ENCODE results near the gene MAVS.

MAVS gene

DNA sequence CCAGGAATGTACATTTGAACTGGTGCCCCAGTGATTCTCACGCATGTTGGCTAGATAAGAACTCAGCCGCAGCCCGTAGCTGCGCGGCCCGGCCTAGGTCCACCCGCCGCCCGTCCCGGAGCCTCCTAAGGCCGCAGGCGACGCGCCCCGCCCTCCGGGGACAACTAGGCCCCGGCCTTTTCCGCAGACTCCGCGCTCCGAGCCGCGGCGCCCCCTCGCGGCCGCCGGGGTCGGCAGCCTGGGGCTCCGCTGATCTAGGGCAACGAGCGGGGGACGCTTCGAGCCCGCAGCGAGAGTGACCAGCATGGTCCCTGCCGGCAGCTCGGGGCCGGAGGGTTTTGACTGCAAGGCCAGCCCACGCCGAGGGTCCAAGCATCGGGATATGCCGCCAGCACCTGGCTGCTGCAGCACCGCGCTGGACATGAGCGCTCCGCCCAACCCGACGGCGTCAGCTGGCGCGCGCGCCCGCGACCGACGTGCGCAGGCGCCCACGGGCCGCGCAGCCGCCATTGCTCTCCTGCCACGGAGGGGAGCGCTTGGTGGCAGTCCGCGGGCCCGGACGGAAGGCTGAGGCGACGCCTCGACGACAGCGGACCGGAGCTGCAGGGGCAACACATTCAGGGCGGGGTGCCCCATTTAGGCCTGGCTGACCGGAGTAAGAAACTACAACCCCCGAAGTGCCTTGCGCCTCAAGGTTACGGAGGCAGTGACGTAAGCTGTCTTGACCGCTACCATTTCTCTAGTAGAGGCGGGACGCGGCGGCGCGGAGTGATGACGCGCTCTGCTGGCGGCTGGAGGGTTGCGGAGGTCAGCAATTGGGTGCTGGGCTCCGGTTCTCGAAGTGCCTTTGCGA, 26.4 kb upstream of the MAVS start, which contains the start of gene AP5S1:
Gene AP5S1, plus strand, starts transcription at position 500 of the 853 bp plus-strand sequence. CDS start 1,571 bp downstream, outside the sequence.
- POLR2A ChIA-PET: interaction anchor here (1.0 kb wide), 1 partner anchor 1168 kb away, joined by 3 read pairs; the partner anchor contains the start of gene NOP56
- TF ChIP-seq, protein P1, sequence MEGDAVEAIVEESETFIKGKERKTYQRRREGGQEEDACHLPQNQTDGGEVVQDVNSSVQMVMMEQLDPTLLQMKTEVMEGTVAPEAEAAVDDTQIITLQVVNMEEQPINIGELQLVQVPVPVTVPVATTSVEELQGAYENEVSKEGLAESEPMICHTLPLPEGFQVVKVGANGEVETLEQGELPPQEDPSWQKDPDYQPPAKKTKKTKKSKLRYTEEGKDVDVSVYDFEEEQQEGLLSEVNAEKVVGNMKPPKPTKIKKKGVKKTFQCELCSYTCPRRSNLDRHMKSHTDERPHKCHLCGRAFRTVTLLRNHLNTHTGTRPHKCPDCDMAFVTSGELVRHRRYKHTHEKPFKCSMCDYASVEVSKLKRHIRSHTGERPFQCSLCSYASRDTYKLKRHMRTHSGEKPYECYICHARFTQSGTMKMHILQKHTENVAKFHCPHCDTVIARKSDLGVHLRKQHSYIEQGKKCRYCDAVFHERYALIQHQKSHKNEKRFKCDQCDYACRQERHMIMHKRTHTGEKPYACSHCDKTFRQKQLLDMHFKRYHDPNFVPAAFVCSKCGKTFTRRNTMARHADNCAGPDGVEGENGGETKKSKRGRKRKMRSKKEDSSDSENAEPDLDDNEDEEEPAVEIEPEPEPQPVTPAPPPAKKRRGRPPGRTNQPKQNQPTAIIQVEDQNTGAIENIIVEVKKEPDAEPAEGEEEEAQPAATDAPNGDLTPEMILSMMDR (IDR thresholded peaks at IDR 0.05; ENCODE audit: control extremely low read depth, extremely low read depth, low read depth, missing control alignments): peak; percentile 96
- DNase-seq (ENCODE audit: extremely low spot score): peak; percentile 92
- CTCF ChIA-PET: interaction anchor here (0.7 to 7.1 kb wide), 33 partner anchors 9 to 264 kb away, joined by 3 to 63 read pairs (median 4); partner anchors contain the start of genes CDC25B and CENPB

DNA sequence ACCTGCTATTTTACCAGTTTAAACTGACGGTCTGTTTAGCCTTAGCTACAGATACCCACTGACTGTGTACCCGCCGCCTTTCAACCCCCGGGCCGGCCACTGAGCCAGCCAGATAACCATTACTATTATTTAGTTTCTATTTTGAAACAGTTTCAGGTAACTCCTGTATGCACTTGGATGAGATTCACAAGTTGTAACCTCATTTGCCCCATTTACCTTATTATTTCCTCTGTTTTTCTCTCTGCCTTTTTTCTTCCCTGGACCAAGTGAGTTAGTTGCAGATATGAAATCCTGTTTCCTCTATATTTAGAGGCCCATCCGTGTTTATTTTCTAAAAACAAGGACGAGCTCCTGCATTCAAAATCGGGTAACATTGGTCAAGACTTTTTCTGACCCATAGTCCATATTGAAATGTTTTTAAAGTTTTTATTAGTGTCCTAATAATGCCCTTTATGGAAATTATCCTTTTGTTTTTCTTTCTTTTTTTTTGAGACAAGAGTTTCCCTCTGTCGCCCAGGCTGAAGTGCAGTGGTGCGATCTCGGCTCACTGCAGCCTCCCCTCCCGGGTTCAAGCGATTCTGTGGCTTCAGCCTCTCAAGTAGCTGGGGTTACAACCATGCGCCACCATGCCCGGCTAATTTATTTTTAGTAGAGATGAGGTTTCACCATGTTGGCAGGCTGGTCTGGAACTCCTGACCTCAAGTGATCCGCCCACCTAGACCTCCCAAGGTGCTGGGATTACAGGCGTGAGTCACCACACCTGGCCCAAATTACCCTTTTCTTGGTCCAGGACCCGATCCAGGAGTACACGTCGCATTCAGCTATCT, 25.5 kb upstream of the MAVS start:
- POLR2A ChIA-PET: interaction anchor here (0.7 to 1.0 kb wide), 3 partner anchors 24 to 1169 kb away, joined by 3 to 5 read pairs (median 3); partner anchors contain the start of gene NOP56

DNA sequence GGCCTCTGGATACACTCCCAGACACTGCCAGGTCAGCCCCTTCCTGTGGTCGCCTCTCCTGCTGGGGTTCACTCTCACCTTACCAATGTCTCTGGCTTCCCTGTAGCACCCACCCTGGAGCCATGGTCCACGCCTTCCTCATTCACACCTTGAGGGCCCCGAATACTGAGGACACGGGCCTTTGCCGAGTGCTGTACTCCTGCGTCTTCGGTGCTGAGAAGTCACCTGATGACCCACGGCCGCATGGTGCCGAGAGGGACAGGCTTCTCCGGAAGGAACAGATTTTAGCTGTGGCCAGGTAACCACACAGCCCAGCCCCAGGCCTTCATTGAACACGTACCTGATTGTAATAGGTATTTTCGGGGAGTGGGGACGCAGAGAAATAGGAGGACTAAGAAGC, 24.6 kb upstream of the MAVS start:
- TF ChIP-seq, protein P1 (IDR thresholded peaks at IDR 0.05; ENCODE audit: control extremely low read depth, extremely low read depth, low read depth, missing control alignments): no peak
- ChIA-PET CTCF (interaction anchor here (0.9 to 7.1 kb wide), 4 partner anchors 11 to 249 kb away, joined by 3 to 63 read pairs (median 12); partner anchors contain the start of gene CENPB), POLR2A (interaction anchor here (0.7 kb wide), 1 partner anchor 24 kb away, joined by 3 read pairs; no protein-coding TSS in a partner anchor)
- DNase-seq (ENCODE audit: extremely low spot score): no peak

More for the DNA sequence above, 25.5 kb upstream of the MAVS start:
- no peak for DNase-seq (ENCODE audit: extremely low spot score)
- TF ChIP-seq, protein P1 (IDR thresholded peaks at IDR 0.05; ENCODE audit: control extremely low read depth, extremely low read depth, low read depth, missing control alignments): no peak
- CTCF ChIA-PET: interaction anchor here (0.7 to 7.1 kb wide), 26 partner anchors 9 to 264 kb away, joined by 3 to 63 read pairs (median 4); partner anchors contain the start of genes CDC25B and CENPB

DNA sequence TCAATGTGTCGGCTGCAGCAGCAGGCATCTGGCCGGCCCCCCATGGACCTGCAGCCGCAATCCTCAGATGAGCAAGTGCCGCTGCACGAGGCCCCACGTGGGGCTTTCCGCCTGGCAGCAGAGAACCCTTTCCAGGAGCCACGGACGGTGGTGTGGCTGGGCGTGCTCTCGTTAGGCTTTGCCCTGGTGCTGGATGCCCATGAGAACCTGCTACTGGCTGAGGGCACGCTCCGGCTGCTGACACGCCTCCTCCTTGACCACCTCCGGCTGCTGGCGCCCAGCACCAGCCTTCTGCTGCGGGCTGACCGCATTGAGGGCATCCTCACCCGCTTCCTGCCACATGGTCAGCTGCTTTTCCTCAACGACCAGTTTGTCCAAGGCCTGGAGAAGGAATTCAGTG, 22.8 kb upstream of the MAVS start:
- TF ChIP-seq, protein P1 (IDR thresholded peaks at IDR 0.05; ENCODE audit: control extremely low read depth, extremely low read depth, low read depth, missing control alignments): no peak
- ChIA-PET CTCF (interaction anchor here (0.7 kb wide), 1 partner anchor 11 kb away, joined by 3 read pairs; no protein-coding TSS in a partner anchor), POLR2A (no interaction called here)
- DNase-seq (ENCODE audit: extremely low spot score): no peak

DNA sequence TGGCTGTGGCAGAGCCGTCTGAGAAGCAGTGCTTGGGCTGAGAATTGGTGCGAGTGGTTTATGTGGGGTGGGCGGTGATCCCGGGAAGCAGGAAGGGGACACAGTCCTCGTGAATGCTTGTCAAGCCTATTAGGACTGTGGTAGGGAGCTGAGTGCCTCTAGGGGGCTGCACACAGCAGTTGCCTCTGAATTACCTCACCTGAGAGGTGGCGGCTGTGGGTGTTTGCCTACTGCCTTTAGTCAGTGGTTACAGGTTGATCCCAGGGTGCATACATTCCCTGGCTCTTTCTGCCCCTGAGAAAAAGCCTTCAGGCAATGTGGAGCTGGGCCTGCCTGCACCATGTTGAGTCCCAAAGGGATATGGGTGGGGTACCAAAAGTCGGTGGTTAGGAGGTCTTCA, 21.1 kb upstream of the MAVS start:
- TF ChIP-seq, protein P1 (IDR thresholded peaks at IDR 0.05; ENCODE audit: control extremely low read depth, extremely low read depth, low read depth, missing control alignments): no peak
- POLR2A ChIA-PET: no interaction called here
- CTCF ChIA-PET: interaction anchor here (1.1 to 1.7 kb wide), 5 partner anchors 9 to 30 kb away, joined by 3 to 5 read pairs (median 3); no protein-coding TSS in a partner anchor
- no peak for DNase-seq (ENCODE audit: extremely low spot score)

DNA sequence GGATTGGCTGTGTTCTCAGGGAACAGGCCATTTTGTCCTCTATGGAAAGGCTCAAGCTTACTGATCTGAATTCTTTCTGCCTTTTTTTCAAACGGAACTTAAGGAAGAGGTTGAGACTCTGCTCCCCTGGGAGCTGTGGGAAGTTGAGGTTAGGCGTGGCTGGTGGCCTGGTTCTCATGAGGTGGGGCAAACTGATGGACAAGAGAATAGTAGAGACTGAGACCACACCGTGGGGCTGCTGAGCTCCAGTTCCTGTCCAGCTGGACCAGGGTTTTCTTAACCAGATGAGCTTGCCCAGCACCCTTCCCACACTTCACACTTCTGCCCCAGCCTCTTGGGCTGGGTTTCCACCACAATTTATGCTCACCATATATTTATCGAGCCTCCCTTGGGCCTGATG, 20.2 kb upstream of the MAVS start:
- ChIA-PET POLR2A (no interaction called here), CTCF (interaction anchor here (1.2 to 2.1 kb wide), 4 partner anchors 8 to 29 kb away, joined by 3 to 7 read pairs (median 6); no protein-coding TSS in a partner anchor)
- DNase-seq (ENCODE audit: extremely low spot score): no peak
- TF ChIP-seq, protein P1 (IDR thresholded peaks at IDR 0.05; ENCODE audit: control extremely low read depth, extremely low read depth, low read depth, missing control alignments): no peak

All from GM10248 (cell line).